Endothelial cell of umbilical vein (primary cell): ENCODE results near the gene JAKMIP1. TPM values are rescaled to one million over a fixed set of nuclear protein-coding genes. Genes with fewer than 3 reads are reported as not detected.

ENCODE experiments used
- BruUV-seq: library from RNA; stranded (reverse); fragments of 400-500 nt; replicated peaks from 2 replicates; lab custom pipeline; 2021; lab: Mats Ljungman, UMichigan
- CTCF ChIA-PET: fragments of 300-600, 350-600 bp; sonication (Branson Sonifier 250); formaldehyde crosslinking; loops from one replicate; lab custom pipeline; 2021; ENCODE audit warnings: antibody characterized with exemption, inconsistent platforms; lab: Charles Lee
- POLR2A ChIA-PET: fragments of 300-600, 350-600 bp; sonication (Branson Sonifier 250); formaldehyde crosslinking; loops from one replicate; lab custom pipeline; 2021; ENCODE audit warnings: antibody characterized with exemption, inconsistent platforms; lab: Charles Lee
- DNase-seq: peaks from one replicate; pipeline ENCODE4 v3.0.0-alpha.2; 2011; ENCODE audit warnings: low read depth, low spot score
- FAIRE-seq: peaks from 2 replicates; lab custom pipeline; 2011; peaks lifted over from hg19 to GRCh38; lab: Jason Lieb, UNC
- H2AFZ ChIP-seq: 2 replicates; pipeline ENCODE4 v1.6.0; 2012; ENCODE audit warnings: low read depth, low read length, control low read depth, inconsistent platforms
- H3K27ac ChIP-seq: 2 replicates; pipeline ENCODE4 v1.5.1; 2011; ENCODE audit warnings: low read depth, mild to moderate bottlenecking, control low read depth, low read length, moderate library complexity; ENCODE audit not compliant: insufficient read depth
- H3K27me3 ChIP-seq, 2 experiments: 2 replicates each; pipeline versions ENCODE4 v1.6.0 to v1.6.1; 2011; ENCODE audit warnings: low read length in 2 of 2, mixed read lengths in 1 of 2; ENCODE audit not compliant: control insufficient read depth in 2 of 2, insufficient read depth in 2 of 2
- H3K36me3 ChIP-seq, 2 experiments: 2 replicates in 1 of 2; 3 replicates in 1 of 2; pipeline ENCODE4 v1.5.1; 2011; ENCODE audit warnings: low read length in 2 of 2, mild to moderate bottlenecking in 1 of 2, moderate library complexity in 1 of 2; ENCODE audit not compliant: control insufficient read depth in 2 of 2, insufficient read depth in 2 of 2; ENCODE audit errors: extremely low read depth in 1 of 2
- H3K4me1 ChIP-seq: 3 replicates; pipeline ENCODE4 v1.5.1; 2011; ENCODE audit warnings: mild to moderate bottlenecking, low read length; ENCODE audit not compliant: control insufficient read depth, insufficient read depth; ENCODE audit errors: extremely low read depth
- H3K4me2 ChIP-seq: 2 replicates; pipeline ENCODE4 v1.6.1; 2011; ENCODE audit warnings: low read length, control low read depth, mixed read lengths; ENCODE audit not compliant: insufficient read depth
- H3K4me3 ChIP-seq, 3 experiments: fragments of 200-600 bp in 1 of 3; sonication (generic), shearing (Covaris generic) in 1 of 3; replicated peaks in 1 of 3; 2 replicates each; pipeline ENCODE4 v1.5.1; 2011 to 2016; ENCODE audit warnings: control low read depth in 3 of 3, low read length in 3 of 3, mild to moderate bottlenecking in 2 of 3, inconsistent platforms in 1 of 3, low read depth in 1 of 3, moderate library complexity in 1 of 3; ENCODE audit not compliant: insufficient read depth in 1 of 3
- H3K79me2 ChIP-seq: 2 replicates; pipeline ENCODE4 v1.6.0; 2012; ENCODE audit warnings: low read length, inconsistent platforms; ENCODE audit not compliant: control insufficient read depth, insufficient read depth
- H3K9ac ChIP-seq: replicated peaks from 2 replicates; pipeline ENCODE3; 2011; ENCODE audit warnings: low read length, control low read depth; ENCODE audit not compliant: insufficient read depth; ENCODE audit errors: extremely low read depth
- H3K9me1 ChIP-seq: replicated peaks from 3 replicates; pipeline ENCODE4 v1.6.0; 2011; ENCODE audit warnings: mild to moderate bottlenecking, low read length; ENCODE audit not compliant: control insufficient read depth, insufficient read depth; ENCODE audit errors: extremely low read depth
- H3K9me3 ChIP-seq: replicated peaks from 2 replicates; pipeline ENCODE4 v1.5.1; 2012; ENCODE audit warnings: low read length, inconsistent platforms; ENCODE audit not compliant: control insufficient read depth, insufficient read depth
- H4K20me1 ChIP-seq: replicated peaks from 2 replicates; pipeline ENCODE3; 2011; ENCODE audit warnings: mild to moderate bottlenecking, low read length; ENCODE audit not compliant: control insufficient read depth, insufficient read depth; ENCODE audit errors: extremely low read depth
- EZH2 ChIP-seq: IDR thresholded peaks from 2 replicates; pipeline ENCODE4 v1.6.1; 2012; ENCODE audit warnings: borderline replicate concordance, low read depth, mild to moderate bottlenecking, moderate library complexity, low read length, inconsistent platforms; ENCODE audit not compliant: severe bottlenecking
- FOS ChIP-seq: IDR thresholded peaks from 2 replicates; pipeline ENCODE4 v1.6.1; 2011; ENCODE audit warnings: mild to moderate bottlenecking, low read length, moderate library complexity, borderline replicate concordance; ENCODE audit not compliant: insufficient read depth
- GATA2 ChIP-seq: IDR thresholded peaks from 2 replicates; pipeline ENCODE4 v1.7.0; 2011; ENCODE audit warnings: low read depth, mild to moderate bottlenecking, moderate library complexity, mixed read lengths, low read length; ENCODE audit not compliant: insufficient read length, insufficient read depth
- JUN ChIP-seq: IDR thresholded peaks from 2 replicates; pipeline ENCODE4 v1.6.1; 2011; ENCODE audit warnings: borderline replicate concordance, low read depth; ENCODE audit not compliant: insufficient read length, insufficient read depth
- MYC ChIP-seq: IDR thresholded peaks from one replicate; pipeline ENCODE4 v1.6.1; 2011; ENCODE audit warnings: mild to moderate bottlenecking, low read depth, low read length
- POLR2A ChIP-seq: IDR thresholded peaks from 2 replicates; pipeline ENCODE4 v1.6.1; 2012; ENCODE audit warnings: low read depth, mild to moderate bottlenecking, control low read depth, low read length
- POLR2AphosphoS5 ChIP-seq: IDR thresholded peaks from 2 replicates; pipeline ENCODE4 v1.6.1; 2012; ENCODE audit warnings: low read depth, mild to moderate bottlenecking, control low read depth, low read length, moderate library complexity; ENCODE audit not compliant: insufficient read depth
- dilution Hi-C: fragments of 300-500 bp; cut with MboI; formaldehyde crosslinking; loops from one replicate; pipeline ENCODE4 v1.15.0; 2019; ENCODE audit warnings: low sequenced_read_pairs; ENCODE audit not compliant: extremely low pct_ligation_motif_present
- intact Hi-C: fragments of 100-400 bp; cut with micrococcal nuclease; formaldehyde crosslinking; loops from one replicate; pipeline ENCODE4 v1.10.0; 2022
- polyA plus RNA-seq, 4 experiments: library from polyadenylated mRNA; depleted of rRNA in 3 of 4; stranded (reverse) in 3 of 4; unstranded in 1 of 4; fragments of >200 nt; gene quantifications; 2 replicates each; pipeline versions ENCODE4 v1.2.1 to v1.2.3, GENCODE V29; 2011 to 2012; ENCODE audit warnings: missing spikeins in 1 of 4
- total RNA-seq: library from RNA; stranded (reverse); gene quantifications from 2 replicates; pipeline ENCODE4 v1.2.3, GENCODE V29; 2021
- TF ChIP-seq, protein P1 (sequence below): IDR thresholded peaks from 2 replicates; pipeline ENCODE4 v1.6.1; 2011; ENCODE audit not compliant: insufficient read depth, insufficient read length
- TF ChIP-seq, protein P2 (sequence below), 2 donors: IDR thresholded peaks; 1 replicate in 1 of 2; 2 replicates in 1 of 2; pipeline ENCODE4 v1.5.1; 2011; ENCODE audit warnings: low read length in 2 of 2, mild to moderate bottlenecking in 2 of 2, moderate library complexity in 2 of 2, control low read depth in 1 of 2, inconsistent platforms in 1 of 2, low read depth in 1 of 2; ENCODE audit not compliant: insufficient read depth in 1 of 2; ENCODE audit errors: extremely low read depth in 1 of 2

The JAKMIP1 gene
- total and polyA plus RNA-seq, 2 donors (not counting 3 experiments of a cell fraction or from before 2014, with no cell fraction given) = not detected

DNA sequence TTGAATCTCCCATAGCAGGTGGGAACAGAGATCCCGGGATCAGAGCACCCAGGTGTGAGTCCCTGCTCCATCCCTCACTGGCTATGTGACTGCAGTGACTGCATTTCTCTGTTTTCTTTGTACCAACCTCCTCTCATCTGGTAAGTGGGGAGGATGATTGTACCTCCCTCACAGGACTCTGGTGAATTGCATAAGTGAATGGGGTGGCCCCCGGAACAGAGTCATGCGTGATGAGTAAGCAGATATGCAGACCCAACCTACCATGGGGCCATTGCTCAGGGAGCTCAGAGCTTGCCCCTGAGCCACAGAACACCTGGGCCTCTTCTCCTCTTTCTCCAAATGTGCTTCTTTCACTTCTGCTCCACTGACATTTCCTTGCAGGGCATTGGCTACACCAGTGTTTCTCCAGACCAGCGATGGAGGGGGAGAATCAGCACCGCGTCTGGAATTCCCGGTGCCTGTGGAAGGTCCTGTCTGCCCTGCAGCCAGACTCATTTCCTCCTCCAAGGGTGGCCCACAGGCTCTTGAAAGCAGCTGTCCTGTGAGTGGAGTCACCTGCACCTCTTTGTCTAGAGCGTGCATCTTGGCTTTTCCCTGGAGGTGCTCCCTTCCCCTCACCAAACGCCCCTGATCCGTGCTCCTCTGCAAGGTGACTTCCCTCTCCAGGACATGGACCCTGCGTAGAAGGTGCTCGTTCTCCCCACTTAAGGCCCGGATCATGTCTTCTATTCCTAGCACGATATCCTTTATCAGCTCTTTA, 212.1 kb downstream of the JAKMIP1 start:
- H3K9ac ChIP-seq = no peak overlapping the region
- FAIRE-seq = no peak

More for the DNA sequence above, 212.1 kb downstream of the JAKMIP1 start:
- no peak for DNase-seq
- TF ChIP-seq, protein P1, sequence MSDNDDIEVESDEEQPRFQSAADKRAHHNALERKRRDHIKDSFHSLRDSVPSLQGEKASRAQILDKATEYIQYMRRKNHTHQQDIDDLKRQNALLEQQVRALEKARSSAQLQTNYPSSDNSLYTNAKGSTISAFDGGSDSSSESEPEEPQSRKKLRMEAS = no peak
- TF ChIP-seq POLR2A (no peak), FOS (no peak), JUN (no peak), POLR2AphosphoS5 (no peak), MYC (no peak), EZH2 (no peak), GATA2 (no peak)
- TF ChIP-seq, protein P2, sequence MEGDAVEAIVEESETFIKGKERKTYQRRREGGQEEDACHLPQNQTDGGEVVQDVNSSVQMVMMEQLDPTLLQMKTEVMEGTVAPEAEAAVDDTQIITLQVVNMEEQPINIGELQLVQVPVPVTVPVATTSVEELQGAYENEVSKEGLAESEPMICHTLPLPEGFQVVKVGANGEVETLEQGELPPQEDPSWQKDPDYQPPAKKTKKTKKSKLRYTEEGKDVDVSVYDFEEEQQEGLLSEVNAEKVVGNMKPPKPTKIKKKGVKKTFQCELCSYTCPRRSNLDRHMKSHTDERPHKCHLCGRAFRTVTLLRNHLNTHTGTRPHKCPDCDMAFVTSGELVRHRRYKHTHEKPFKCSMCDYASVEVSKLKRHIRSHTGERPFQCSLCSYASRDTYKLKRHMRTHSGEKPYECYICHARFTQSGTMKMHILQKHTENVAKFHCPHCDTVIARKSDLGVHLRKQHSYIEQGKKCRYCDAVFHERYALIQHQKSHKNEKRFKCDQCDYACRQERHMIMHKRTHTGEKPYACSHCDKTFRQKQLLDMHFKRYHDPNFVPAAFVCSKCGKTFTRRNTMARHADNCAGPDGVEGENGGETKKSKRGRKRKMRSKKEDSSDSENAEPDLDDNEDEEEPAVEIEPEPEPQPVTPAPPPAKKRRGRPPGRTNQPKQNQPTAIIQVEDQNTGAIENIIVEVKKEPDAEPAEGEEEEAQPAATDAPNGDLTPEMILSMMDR (IDR thresholded peaks at IDR 0.05; ENCODE audit: extremely low read depth in 1 of 2, insufficient read depth in 1 of 2, low read depth in 1 of 2, low read length in 2 of 2) = no peak
- dilution Hi-C loops = no loop called here
- no peaks in the 10 kb centered on the region for H3K36me3 ChIP-seq
- H3K4me1 ChIP-seq = no peaks in the 10 kb centered on the region
- no peaks in the 10 kb centered on the region for H3K9me3 ChIP-seq
- H4K20me1 ChIP-seq = no peaks in the 10 kb centered on the region
- BruUV-seq = no TSS peak
- no peak overlapping the region for H3K27ac ChIP-seq
- H3K4me2 ChIP-seq = no peak overlapping the region
- POLR2A ChIA-PET = no interaction called here
- no peak overlapping the region for H2AFZ ChIP-seq
- CTCF ChIA-PET = interaction anchor here (0.5 to 0.9 kb wide), 3 partner anchors 10 to 26 kb away, joined by 3 read pairs; no protein-coding TSS in a partner anchor
- intact Hi-C loops = no loop called here
- H3K79me2 ChIP-seq = no peaks in the 10 kb centered on the region
- no peaks in the 10 kb centered on the region for H3K27me3 ChIP-seq
- no peaks in the 10 kb centered on the region for H3K9me1 ChIP-seq
- no peak overlapping the region for H3K4me3 ChIP-seq
